ENCODE data around the gene ATAD2B.

The ATAD2B gene

GRCh38 chr2:23838996-23839395, 87.9 kb downstream of the ATAD2B start:
- in situ Hi-C loops (cut with HindIII; ENCODE audit: low sequenced_read_pairs): no loop called here

GRCh38 chr2:23838581-23838980, 88.3 kb downstream of the ATAD2B start:
- in situ Hi-C loops (cut with HindIII; ENCODE audit: low sequenced_read_pairs): no loop called here

GRCh38 chr2:23837871-23838270, 89.1 kb downstream of the ATAD2B start:
- in situ Hi-C loops (cut with HindIII; ENCODE audit: low sequenced_read_pairs): no loop called here

GRCh38 chr2:23836971-23837565, 89.9 kb downstream of the ATAD2B start:
- in situ Hi-C loops (cut with HindIII; ENCODE audit: low sequenced_read_pairs): no loop called here

GRCh38 chr2:23836505-23836904, 90.4 kb downstream of the ATAD2B start:
- in situ Hi-C loops (cut with HindIII; ENCODE audit: low sequenced_read_pairs): no loop called here

GRCh38 chr2:23835988-23836387, 90.9 kb downstream of the ATAD2B start:
- in situ Hi-C loops (cut with HindIII; ENCODE audit: low sequenced_read_pairs): no loop called here

GRCh38 chr2:23835423-23835822, 91.5 kb downstream of the ATAD2B start:
- in situ Hi-C loops (cut with HindIII; ENCODE audit: low sequenced_read_pairs): no loop called here

GRCh38 chr2:23828986-23829385, 97.9 kb downstream of the ATAD2B start:
- in situ Hi-C loops (cut with HindIII; ENCODE audit: low sequenced_read_pairs): no loop called here

GRCh38 chr2:23828256-23828980, 98.5 kb downstream of the ATAD2B start:
- in situ Hi-C loops (cut with HindIII; ENCODE audit: low sequenced_read_pairs): no loop called here

GRCh38 chr2:23827287-23827686, 99.6 kb downstream of the ATAD2B start:
- in situ Hi-C loops (cut with HindIII; ENCODE audit: low sequenced_read_pairs): no loop called here

GRCh38 chr2:23826771-23827170, 100.2 kb downstream of the ATAD2B start:
- in situ Hi-C loops (cut with HindIII; ENCODE audit: low sequenced_read_pairs): no loop called here

GRCh38 chr2:23826040-23826439, 100.9 kb downstream of the ATAD2B start:
- in situ Hi-C loops (cut with HindIII; ENCODE audit: low sequenced_read_pairs): no loop called here

GRCh38 chr2:23824777-23825212, 102.1 kb downstream of the ATAD2B start:
- in situ Hi-C loops (cut with HindIII; ENCODE audit: low sequenced_read_pairs): loop anchor here (25.0 kb wide), 1 partner anchor 238 kb away; no protein-coding TSS in a partner anchor

- in situ Hi-C loops (cut with HindIII; ENCODE audit: low sequenced_read_pairs): loop anchor here (25.0 kb wide), 1 partner anchor 238 kb away; no protein-coding TSS in a partner anchor
These were observed 103.1 kb downstream of the ATAD2B start for GRCh38 chr2:23823863-23824262.

GRCh38 chr2:23814963-23815362, 112.0 kb downstream of the ATAD2B start:
- in situ Hi-C loops (cut with HindIII; ENCODE audit: low sequenced_read_pairs): loop anchor here (25.0 kb wide), 1 partner anchor 247 kb away; no protein-coding TSS in a partner anchor

GRCh38 chr2:23813438-23813837, 113.5 kb downstream of the ATAD2B start:
- in situ Hi-C loops (cut with HindIII; ENCODE audit: low sequenced_read_pairs): loop anchor here (25.0 kb wide), 1 partner anchor 249 kb away; no protein-coding TSS in a partner anchor

- in situ Hi-C loops (cut with HindIII; ENCODE audit: low sequenced_read_pairs): loop anchor here (25.0 kb wide), 1 partner anchor 253 kb away; no protein-coding TSS in a partner anchor
These were observed 117.8 kb downstream of the ATAD2B start for GRCh38 chr2:23809150-23809549.

- in situ Hi-C loops (cut with HindIII; ENCODE audit: low sequenced_read_pairs): loop anchor here (25.0 kb wide), 1 partner anchor 256 kb away; no protein-coding TSS in a partner anchor
These were observed 120.2 kb downstream of the ATAD2B start for GRCh38 chr2:23806665-23807249.

- in situ Hi-C loops (cut with HindIII; ENCODE audit: low sequenced_read_pairs): loop anchor here (25.0 kb wide), 1 partner anchor 256 kb away; no protein-coding TSS in a partner anchor
These were observed 120.7 kb downstream of the ATAD2B start for GRCh38 chr2:23806201-23806600.

- in situ Hi-C loops (cut with HindIII; ENCODE audit: low sequenced_read_pairs): loop anchor here (25.0 kb wide), 1 partner anchor 258 kb away; no protein-coding TSS in a partner anchor
These were observed 122.9 kb downstream of the ATAD2B start for GRCh38 chr2:23803965-23804542.

Measured in DLD1 (cell line).